Measurements from ENCODE around the gene VPS51. TPM values are rescaled to one million over a fixed set of nuclear protein-coding genes. Genes with fewer than 3 reads are reported as not detected.
"Not testable (repeated sequence)": the region's sequence is repeated elsewhere in the genome, so short reads cannot be mapped to it uniquely, and the experiment has no call there.

VPS51 gene
- total RNA-seq, 1 donor from 2014 or later: 265 TPM

GRCh38 chr11:65133724-65134123, 37.7 kb downstream of the VPS51 start:
- peak in 1 of 2 donors; percentile 33 for DNase-seq (ENCODE audit: low read depth in 2 of 2)

GRCh38 chr11:65134240-65134951, 38.4 kb downstream of the VPS51 start, which contains the start of gene SYVN1:
Gene SYVN1 (minus strand): TSS chr11:65134519. CDS start chr11:65133601, 918 bp downstream.
- DNase-seq (ENCODE audit: low read depth in 2 of 2): peak; percentile 90 to 93

- peak; percentile 97 to 98 for DNase-seq (ENCODE audit: low read depth in 2 of 2)
These were observed 39.1 kb downstream of the VPS51 start for GRCh38 chr11:65134952-65135632.

GRCh38 chr11:65135633-65136145, 39.7 kb downstream of the VPS51 start:
- DNase-seq (ENCODE audit: low read depth in 2 of 2): no peak

- no peak for DNase-seq (ENCODE audit: low read depth in 2 of 2)
These were observed 40.6 kb downstream of the VPS51 start for GRCh38 chr11:65136515-65137096.

GRCh38 chr11:65141896-65142494, 46.0 kb downstream of the VPS51 start:
- no peak for DNase-seq (ENCODE audit: low read depth in 2 of 2)

- no peak for DNase-seq (ENCODE audit: low read depth in 2 of 2)
These were observed 51.5 kb downstream of the VPS51 start for GRCh38 chr11:65147352-65148075.

- no peak for DNase-seq (ENCODE audit: low read depth in 2 of 2)
These were observed 52.6 kb downstream of the VPS51 start for GRCh38 chr11:65148657-65149056.

GRCh38 chr11:65150131-65150508, 54.1 kb downstream of the VPS51 start:
- DNase-seq (ENCODE audit: low read depth in 2 of 2): not testable (repeated sequence)

- DNase-seq (ENCODE audit: low read depth in 2 of 2): peak in 1 of 2 donors; percentile 80
These were observed 54.7 kb downstream of the VPS51 start for GRCh38 chr11:65150509-65151299.

- no peak for DNase-seq (ENCODE audit: low read depth in 2 of 2)
These were observed 55.4 kb downstream of the VPS51 start for GRCh38 chr11:65151331-65151899.

GRCh38 chr11:65152122-65152521, 56.1 kb downstream of the VPS51 start:
- DNase-seq (ENCODE audit: low read depth in 2 of 2): no peak

GRCh38 chr11:65156256-65156655, 60.2 kb downstream of the VPS51 start:
- no peak for DNase-seq (ENCODE audit: low read depth in 2 of 2)

GRCh38 chr11:65156926-65157325, 60.9 kb downstream of the VPS51 start:
- no peak for DNase-seq (ENCODE audit: low read depth in 2 of 2)

- DNase-seq (ENCODE audit: low read depth in 2 of 2): no peak
These were observed 61.3 kb downstream of the VPS51 start for GRCh38 chr11:65157336-65157735.

- no peak for DNase-seq (ENCODE audit: low read depth in 2 of 2)
These were observed 63.0 kb downstream of the VPS51 start for GRCh38 chr11:65159012-65159411.

- no peak for DNase-seq (ENCODE audit: low read depth in 2 of 2)
These were observed 64.6 kb downstream of the VPS51 start for GRCh38 chr11:65160643-65161042.

Measured in lung microvascular endothelial cell (primary cell).